HG02973 (cell line): Measurements from ENCODE around the gene PAX3.

Experiments used
- ATAC-seq: cut with Tn5 transposase; IDR thresholded peaks from one replicate; pipeline ENCODE4 v1.9.1; 2021; ENCODE audit warnings: moderate library complexity; ENCODE audit not compliant: unreplicated experiment

Gene PAX3

DNA sequence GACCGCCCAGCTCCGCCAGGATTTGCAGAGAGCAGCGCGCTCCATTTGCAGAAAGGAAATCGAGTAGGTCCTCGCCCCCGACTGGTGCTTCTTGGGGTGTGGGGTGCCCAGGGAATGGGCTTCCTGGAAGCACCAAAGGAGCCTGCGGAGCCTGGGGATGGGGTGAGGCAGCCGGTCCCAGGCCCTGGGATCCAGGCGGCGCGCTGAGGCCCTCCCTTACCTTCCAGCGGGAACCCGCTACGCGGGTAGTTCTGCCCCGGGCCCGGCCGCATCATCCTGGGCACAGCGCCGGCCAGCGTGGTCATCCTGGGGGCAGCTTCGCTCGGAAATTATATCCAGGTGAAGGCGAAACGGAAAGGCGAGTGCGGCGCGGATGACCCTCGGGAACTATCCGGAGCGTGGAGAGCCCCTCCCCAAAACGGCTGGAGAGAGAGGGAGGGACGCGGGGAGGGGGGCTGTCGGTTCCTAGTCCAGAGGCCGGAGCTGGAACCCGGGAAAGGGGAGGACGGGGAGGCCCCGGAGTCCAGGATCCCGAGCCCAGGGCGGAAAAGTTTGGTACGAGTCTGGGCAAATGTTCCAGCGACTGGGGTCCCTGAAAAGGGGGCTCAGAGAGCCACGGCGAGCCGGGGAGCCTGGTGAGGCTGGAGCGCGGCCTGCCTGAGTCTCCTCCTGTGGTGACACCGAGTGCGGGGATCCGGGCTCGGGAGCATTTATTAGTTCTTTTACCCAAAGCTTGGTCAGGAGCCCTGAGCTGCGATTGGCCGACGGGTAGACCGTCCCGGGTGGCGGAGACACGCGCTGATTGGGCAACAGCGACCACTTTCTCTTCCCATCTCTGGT lies at the start of gene PAX3:
TSS of gene PAX3 (minus strand) at position 688 of the 840 bp plus-strand sequence. CDS start at position 305, 383 bp downstream.
- no peak for ATAC-seq

DNA sequence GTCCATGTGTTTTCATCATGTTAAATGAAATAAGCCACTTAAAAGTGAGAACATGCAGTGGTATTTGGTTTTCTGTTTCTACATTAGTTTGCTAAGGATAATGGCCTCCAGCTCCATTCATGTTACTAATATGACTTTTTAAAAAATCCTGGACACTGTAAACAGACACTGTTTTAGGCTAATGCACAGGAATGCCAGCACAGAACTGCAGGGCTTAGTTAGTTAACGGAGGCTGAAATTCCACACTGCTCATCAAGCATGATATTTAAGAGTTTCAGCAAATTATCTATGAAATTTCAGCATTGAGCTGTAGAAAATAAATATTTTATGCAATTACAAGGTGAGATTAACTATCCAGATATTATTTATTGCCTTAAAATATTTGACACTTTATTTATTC lies 42.5 kb upstream of the PAX3 start:
- ATAC-seq: no peak

DNA sequence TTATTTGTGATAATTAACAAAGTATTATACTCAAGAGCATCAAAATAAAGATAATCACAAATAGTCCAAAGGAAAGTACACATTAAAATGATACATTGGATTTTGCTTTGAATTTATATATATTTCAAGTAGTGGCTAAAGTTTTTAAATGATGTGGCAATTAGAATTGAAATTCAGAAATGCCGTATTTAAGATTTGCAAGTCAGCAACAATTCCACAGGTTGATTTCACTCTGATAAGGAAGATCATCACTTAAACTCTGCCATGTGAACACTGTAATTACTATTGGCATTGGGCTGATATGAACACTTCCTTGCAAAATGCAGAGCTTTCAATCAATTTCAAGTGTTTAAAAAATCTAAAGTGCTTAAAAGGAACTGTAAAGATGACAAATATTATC lies 39.6 kb upstream of the PAX3 start:
- ATAC-seq: no peak

- ATAC-seq: no peak
Observed at GRCh38 chr2:222336931-222337330, 38.1 kb upstream of the PAX3 start.

- ATAC-seq: no peak
Observed at GRCh38 chr2:222336442-222336841, 37.6 kb upstream of the PAX3 start.

DNA sequence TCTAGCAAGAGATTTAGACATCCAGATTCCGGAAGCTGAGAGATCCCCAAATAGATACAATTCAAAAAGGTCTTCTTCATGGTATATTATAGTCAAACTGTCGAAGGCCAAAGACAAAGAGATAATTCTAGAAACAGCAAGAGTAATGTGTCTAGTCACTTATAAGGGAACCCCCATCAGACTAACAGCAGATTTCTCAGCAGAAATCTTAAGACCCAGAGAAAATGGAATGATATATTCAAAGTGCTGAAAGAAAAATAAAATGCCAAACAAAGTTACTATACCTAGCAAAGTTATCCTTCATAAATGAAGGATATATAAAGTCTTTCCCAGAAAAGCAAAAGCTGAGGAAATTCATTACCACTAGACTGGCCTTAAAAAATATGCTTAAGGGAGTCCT lies 36.1 kb upstream of the PAX3 start:
- no peak for ATAC-seq

- no peak for ATAC-seq
Observed at GRCh38 chr2:222333397-222333796, 34.6 kb upstream of the PAX3 start.

DNA sequence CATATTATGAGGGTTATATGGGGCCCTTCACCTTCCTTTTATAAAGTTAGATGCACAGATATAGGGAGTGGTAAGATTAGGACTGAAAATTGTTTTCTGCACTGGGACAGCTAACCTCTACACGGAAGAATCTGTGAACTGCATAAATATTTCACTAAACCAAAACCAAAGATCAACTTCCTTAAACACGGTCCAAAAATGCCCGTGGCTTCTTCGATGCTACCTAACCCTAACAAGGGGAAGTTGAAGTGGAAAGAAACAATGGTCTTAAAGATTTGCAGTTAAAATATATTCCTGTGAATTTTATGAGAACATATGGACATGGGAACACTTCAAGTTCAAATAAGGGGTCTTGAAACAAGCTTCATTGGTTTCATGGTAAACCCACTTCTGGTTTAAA lies 33.3 kb upstream of the PAX3 start:
- ATAC-seq: no peak

DNA sequence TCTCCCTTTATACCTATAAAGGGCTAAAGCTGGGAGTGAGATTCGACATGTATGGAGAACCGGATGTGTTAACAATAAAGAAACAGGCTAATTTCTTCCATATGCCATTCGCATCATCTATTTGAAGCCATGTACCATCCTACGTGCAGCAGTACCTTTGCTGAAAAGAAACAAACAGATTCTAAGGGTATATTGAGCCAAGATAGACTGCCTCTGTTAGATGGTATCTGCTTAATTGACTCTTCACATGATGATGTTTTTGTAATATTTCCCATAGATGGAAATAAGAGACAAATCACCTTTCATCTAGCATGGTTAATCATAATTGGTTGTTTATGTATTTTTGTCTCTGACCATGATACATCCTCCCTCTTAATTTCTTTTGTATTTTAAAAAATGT lies 32.1 kb upstream of the PAX3 start:
- ATAC-seq: no peak

GRCh38 chr2:222322236-222322635 lies 23.4 kb upstream of the PAX3 start:
- no peak for ATAC-seq

DNA sequence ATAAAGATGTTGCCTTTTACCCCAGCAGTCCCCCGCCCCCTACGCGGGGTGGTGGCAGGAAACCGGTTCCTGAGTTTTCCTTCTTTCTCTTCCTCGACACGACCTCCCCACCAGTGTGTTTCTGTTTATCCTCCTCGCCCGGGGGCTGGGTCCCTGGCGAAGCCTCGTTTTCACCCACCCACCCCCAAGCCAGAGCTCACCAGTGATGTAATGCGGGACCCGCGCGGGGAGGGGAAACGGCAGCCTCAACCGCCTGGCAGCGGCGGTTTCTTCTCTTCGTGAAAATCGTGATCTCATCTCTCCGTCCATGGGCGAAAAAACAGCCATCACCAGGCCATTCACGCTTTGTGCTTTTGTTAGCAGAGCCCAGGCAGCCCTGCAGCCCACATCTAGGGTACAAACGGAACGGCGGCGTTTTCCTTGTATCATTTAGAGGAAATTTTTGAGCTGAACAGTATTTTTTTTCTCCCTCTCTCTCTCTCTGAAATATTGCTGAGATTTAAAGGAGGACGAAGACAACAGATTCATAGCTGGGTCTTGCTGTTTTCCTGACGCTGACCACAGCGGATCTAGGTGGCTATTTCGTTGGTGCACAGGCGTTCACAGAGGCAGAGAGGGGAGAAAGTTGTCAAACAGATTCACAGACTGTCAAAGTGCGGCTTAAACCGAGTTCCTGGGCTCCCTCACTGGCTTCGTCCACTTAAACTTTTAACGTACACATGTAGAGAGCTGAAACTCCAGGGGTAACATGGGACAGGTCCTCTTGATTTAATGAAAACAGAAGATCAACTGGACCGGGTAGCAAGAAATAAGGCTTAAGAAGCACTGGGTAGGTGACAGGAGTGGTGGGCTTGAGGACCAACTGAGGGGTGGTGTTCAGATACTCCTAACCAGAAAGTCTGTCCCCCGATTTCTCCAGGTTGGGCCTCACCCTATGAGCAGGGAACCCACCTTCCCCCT lies 21.9 kb upstream of the PAX3 start:
- ATAC-seq: no peak

DNA sequence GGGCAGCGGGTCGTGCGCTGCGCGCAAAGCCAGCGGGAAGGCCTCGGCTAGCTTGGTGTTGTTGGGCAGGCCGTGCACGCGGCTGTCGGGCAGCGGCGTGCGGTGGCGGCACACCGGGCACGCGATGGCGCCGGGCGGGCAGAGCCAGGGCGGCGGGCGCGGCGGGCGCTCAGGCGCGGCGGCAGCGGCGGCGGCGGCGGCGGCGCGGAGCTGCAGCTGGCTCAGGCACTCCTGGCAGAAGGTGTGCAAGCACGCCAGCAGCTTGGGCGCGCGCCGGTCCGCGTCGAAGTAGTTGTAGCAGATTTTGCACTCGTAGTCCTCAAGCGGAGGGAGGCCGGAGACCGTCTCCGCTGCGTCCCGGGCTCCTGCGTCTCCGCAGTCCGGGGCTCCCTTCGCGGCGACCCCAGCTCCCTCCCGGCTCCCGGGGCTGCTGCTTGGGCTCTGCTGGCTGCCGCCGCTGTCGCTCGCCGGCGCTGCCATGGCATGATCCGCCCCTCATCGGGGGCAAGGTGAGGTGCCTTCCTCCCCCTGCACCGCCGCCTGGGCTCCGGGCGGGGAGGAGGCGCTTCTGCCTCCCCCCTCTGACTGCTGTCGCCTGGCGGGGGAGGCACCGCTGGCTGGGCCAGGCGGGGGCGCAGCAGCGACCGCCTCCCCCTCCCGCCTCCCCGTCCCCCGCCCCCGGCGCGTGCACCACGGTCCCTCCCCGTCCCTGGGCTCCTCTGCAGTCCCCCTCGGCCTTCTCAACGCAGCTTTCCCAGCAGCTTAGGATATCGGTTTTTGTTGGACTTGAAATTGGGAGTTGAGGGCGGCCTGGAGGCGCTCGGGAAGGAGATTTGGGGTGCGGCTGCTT lies 21.0 kb upstream of the PAX3 start:
- ATAC-seq: peak; percentile 29

DNA sequence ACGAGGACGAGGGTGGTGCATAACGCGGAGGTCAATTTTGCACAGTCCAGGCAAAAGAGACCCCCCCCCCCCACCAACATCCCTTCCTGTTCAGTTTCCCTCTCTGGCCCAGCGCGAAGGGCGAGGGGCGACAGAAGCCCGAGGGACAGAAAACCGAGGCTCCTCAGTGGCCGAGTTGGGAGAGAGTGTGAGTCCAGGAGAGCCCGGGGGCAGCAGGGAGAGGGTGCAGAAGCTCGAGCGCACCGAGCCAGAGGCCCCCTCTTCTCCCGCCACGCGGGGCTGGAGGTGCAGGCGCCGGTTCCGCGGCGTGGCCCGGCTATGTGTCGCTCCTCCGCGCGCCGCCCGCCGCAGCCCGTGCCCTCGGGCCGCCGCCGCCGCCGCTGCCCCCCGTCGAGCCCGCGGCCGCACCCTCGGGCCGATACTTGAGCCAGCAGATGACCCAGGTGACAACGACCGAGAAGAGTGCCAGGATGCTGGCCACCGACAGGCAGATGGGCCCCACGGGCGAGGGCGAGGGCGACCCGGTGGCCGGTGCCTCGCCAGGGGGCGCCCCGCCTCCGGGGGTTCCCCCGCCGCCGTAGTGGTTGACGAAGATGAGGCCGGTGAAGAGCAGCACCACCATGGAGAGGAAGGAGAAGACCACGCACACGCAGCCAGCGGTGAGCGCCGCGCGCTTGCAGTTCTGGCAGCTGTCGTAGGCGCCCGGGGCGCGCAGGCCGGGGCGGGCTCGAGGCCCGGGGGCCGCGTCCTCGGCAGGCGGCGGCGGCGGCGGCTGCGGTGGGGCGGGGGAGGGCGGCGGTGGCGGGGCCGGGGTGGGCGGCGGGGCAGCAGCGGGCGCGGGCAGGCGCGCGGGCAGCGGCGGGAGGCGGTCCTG lies 20.2 kb upstream of the PAX3 start:
- ATAC-seq: peak; percentile 42

- ATAC-seq: peak; percentile 46
Observed at GRCh38 chr2:222318026-222318711, 19.4 kb upstream of the PAX3 start.

- ATAC-seq: no peak
Observed at GRCh38 chr2:222315443-222316121, 16.8 kb upstream of the PAX3 start.

DNA sequence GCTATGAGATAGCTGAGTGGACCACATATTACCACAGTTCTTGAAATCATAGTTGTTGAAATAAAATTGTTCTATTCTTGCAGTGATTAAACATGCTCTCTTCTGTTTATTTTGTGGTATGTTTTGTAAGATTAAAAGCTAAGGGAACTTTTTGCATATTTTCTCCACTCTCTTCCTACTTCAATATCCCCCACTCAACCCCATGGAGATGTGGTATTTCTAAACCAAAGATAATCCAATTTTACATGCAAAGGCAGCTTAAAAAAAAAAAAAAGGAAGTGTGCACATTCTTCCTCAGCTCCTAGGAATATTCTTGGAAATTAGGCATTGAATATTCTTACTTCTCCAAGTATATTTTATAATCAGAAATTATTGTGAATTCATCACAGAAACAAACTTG lies 15.0 kb upstream of the PAX3 start:
- ATAC-seq: no peak

GRCh38 chr2:222311978-222312738 lies 13.4 kb upstream of the PAX3 start:
- no peak for ATAC-seq

- no peak for ATAC-seq
Observed at GRCh38 chr2:222311319-222311977, 12.7 kb upstream of the PAX3 start.
